Suppressor macrophage treated with lipopolysaccharide for 1 hour (primary cell): ENCODE data around the gene BCL7C.
A peak's percentile ranks its signal among the peaks of the same experiment; 100 is the strongest.
"Not testable (repeated sequence)": the region's sequence is repeated elsewhere in the genome, so short reads cannot be mapped to it uniquely, and the experiment has no call there.

Source experiments
- DNase-seq, 3 donors: peaks; one replicate each; pipeline ENCODE4 v3.0.0-alpha.2; 2020 to 2022

The BCL7C gene

GRCh38 chr16:30894540-30895368, 877 bp upstream of the BCL7C start:
- peak; percentile 40 to 53 (median 50) for DNase-seq

GRCh38 chr16:30893417-30893743, 497 bp downstream of the BCL7C start:
- DNase-seq = no peak

- peak in 2 of 3 donors; percentile 53 to 59 for DNase-seq
These were observed 1.0 kb downstream of the BCL7C start for GRCh38 chr16:30892670-30893416.

DNA sequence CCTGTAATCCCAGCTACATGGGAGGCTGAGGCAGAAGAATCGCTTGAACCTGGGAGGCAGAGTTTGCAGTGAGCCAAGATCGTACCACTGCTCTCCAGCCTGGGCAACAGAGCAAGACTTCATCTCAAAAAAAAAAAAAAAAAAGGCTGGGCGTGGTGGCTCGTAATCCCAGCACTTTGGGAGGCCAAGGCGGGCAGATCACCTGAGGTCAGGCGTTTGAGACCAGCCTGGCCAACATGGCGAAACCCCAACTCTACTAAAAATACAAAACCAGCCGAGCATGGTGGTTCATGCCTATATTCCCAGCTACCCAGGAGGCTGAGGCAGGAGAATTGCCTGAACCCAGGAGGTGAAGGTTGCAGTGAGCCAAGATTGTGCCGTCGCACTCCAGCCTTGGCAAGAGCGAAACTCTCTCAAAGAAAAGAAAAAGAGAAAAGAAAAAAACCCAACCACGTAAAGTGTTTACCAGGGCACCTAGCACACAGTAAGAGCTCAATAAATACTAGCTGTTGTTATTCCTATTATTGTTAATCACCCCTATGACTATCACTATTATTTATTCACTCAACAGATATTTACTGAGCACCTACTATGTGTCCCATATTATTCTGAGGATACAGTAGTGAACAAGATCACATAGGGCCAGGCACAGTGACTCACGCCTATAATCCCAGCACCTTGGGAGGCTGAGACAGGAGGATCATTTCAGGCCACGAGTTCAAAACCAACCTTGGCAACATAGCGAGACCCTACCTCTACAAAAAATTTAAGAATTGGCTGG, 2.6 kb downstream of the BCL7C start:
- DNase-seq = not testable (repeated sequence)

DNA sequence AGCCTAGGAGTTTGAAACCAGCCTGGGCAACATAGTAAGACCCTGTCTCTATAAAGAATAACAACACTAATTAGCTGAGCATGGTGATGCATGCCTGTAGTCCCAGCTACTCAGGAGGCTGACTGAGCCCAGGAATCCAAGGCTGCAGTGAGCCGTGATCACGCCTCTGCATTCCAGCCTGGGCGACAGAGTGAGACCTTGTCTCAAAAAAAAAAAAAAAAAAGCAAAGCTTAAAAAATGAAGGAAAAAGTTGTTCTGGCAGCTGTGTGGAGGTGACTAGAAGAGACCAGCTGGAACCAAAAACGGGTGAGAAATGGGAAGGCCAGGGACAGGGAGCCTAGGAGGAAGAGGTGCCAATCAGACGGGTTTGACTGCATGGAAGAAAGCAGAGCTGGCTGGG, 4.2 kb downstream of the BCL7C start:
- no peak for DNase-seq

GRCh38 chr16:30888856-30889499, 4.9 kb downstream of the BCL7C start:
- DNase-seq = no peak

- no peak for DNase-seq
These were observed 6.0 kb downstream of the BCL7C start for GRCh38 chr16:30887927-30888326.

DNA sequence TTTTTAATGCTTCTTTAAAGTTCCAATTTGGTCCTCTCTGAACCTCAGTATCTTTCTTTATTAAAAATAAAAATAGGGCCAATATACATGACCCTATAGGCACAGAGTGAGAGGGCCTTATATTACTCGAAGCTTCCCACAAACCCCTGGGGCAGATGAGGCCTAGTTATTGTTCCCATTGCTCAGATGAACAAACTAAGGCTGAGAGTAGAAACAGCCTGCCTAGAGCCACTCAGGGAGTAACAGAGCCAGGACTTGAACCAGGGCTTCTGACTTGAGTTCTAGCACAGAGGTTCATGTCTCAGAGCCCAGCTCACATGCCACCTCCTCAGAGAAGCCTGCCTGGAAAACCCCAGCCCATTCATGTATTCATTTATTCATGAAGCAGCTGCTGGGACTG, 7.7 kb downstream of the BCL7C start:
- no peak for DNase-seq

GRCh38 chr16:30885196-30885595, 8.7 kb downstream of the BCL7C start:
- no peak for DNase-seq

DNA sequence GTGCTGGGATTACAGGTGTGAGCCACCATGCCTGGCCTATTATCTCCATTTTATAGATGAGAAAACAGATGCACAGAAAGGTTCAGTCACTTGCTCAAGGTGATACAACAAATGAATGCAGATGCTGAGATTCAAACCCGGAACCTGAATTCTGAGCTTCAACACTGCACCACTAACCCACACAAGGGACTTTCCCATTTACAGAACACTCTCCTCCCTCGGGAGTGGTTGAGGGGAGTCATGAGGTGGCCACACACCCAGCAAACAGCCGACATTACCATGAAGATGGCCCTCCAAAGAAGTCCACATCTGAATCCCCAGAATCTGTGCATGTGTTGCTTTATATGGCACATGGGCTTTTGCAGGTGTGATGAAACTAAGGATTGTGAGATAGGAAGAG, 9.1 kb downstream of the BCL7C start:
- no peak for DNase-seq

DNA sequence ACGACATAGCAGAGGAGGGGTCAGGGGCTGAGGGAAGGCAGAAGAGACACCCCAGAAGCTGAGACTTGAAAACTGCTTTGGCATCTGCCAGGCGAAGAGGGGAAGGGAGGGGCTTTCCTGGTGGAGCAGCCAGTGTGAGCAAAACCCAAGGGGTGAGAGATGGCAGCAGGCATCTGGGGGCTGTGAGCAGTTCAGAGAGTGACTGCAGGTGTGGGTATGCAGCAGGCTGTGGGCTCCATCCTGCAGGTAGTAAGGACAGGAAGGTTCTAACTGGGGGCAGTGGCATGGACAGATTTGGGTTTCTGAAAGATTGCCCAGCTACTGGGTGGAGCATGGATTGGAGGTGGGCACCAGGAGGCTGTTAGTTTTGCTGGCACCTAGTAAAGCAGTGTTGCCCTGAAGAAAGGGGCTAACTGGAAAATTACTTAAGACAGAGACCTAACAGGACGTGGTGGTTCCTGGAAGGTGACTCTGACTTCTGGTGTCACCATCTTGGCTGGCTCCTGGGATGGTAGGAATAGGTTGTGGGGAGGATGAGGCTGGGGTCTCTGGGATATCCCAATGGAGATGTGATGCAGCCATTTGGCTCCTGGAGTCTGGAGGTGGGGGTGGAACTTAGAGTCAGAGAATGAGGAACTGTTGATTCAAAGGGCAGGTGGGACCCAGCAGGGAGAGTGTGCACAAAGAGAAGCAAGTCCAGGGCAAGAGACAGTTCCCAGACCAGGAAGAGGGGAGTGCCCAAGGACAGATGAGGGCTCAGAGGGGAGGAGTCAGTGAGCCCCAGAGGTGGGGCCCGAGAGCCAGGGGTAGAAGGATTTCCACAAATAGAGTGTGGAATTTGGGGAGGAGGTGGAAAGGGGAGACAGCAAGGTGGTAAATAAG, 11.2 kb downstream of the BCL7C start:
- DNase-seq = no peak

GRCh38 chr16:30876867-30877266, 17.0 kb downstream of the BCL7C start:
- DNase-seq = no peak

DNA sequence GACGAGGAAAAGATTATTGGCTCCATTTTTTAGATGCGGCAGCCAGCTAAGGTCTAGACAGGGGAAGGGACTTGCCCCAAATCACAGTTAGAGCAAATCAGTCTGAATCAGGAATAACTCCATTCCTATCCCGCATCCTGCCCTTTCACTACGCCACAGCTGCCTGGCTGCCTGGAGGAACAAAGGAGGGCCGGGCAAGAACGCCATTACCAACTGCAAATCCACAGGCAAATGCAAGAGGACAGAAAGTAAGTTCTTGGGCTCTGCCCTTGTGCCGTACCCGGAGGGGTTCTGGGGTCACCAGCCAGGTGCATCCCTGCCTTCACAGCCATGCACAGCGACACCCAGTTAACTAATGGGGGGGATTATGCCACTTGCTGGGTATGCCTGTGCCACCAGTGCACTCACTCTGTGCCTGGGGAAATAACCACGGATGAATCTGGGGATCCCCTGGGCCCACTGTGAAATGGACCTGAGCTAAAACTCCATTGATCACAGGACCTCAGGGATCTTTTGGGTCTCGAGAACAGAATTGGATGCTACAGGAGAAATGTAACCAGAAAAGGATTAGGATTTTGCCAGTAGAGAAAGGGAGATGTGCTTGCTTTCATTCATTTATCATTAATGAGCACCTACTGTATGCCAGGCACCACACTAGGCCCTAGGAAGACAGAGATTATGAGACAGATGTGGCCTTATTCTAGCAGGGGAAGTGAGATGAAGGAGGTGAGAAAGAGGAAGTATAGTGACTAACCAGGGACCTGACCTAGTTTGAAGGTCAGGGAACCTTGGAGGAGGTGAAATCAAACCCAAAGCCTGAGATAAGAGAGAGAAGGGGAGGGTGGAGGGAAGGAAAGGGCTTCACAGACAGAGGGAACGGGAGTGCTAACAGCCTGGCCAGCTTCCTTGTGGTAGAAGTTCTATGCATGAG, 17.7 kb downstream of the BCL7C start:
- DNase-seq = peak in 2 of 3 donors; percentile 47 to 55

DNA sequence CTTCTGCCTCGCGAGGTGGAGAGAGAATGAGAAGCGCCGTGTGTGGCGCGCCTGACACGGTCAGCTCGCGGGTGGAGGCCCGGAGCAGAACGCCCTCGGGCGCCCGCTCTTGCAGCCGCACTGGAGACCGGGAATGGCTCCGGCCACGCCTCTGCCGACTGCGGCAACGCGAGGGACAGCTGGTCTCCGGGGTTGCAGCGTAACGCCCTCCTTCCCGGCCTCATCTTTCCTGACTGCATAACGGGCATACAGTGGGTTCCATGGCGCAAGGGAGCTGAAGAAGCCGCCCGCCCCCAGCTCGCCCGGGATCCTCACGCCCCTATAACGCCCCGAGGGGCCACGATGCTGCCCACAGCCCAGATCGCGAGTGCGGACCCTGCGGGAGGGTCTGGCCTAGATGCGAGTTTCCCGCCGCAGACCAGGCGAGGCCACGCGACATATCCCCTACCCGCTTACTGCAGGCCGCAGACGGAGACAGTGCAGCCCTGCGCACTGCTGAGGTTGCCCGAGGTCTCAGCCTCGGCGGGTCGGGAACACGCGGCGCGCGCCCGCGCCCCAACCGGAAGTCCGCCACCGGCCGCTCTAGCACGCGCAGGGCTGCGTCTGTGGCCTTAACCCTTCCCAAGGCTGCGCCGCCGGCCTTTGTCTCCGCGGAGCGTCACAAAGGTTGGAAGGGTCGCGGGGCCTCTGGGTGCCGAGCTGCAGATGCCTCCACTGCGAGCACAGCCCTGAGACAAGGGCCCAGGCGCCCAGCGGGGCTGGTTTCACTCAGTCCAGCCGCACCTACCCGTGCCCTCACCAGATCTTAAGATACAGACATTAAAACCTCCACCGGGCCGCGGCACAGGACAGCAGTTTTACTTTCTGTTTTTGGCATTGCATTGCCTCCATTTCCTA, 18.8 kb downstream of the BCL7C start:
- DNase-seq = peak; percentile 93 to 97 (median 96)

GRCh38 chr16:30874244-30874820, 19.5 kb downstream of the BCL7C start:
- DNase-seq = no peak

GRCh38 chr16:30870904-30871303, 23.0 kb downstream of the BCL7C start:
- no peak for DNase-seq

DNA sequence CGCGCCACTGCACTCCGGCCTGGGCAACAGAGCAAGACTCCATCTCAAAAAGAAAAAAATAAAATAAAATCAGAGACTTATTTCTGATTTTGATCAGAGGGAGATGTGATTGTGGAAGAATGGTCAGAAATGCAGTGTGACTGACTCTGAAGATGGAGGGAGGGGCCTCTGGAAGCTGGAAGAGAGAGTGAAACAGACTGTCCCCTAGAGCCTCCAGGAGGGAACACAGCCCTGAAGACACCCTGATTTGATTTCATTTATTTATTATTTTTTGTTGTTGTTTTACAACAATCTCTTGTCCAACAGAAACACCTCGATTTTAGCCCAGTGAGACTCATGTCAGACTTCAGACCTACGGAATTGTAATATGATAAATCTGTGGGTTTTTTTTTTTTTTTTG, 26.1 kb downstream of the BCL7C start:
- DNase-seq = peak in 2 of 3 donors; percentile 29 to 31

GRCh38 chr16:30866031-30866430, 27.8 kb downstream of the BCL7C start:
- no peak for DNase-seq

GRCh38 chr16:30863178-30863577, 30.7 kb downstream of the BCL7C start:
- DNase-seq = not testable (repeated sequence)
